IPS-15b (cell line): ENCODE data around the gene PCCA.

Experiments used
- H3K27me3 ChIP-seq: one replicate; pipeline ENCODE4 v1.6.1; 2013; ENCODE audit warnings: low read length; ENCODE audit not compliant: control insufficient read depth, insufficient read depth
- H3K36me3 ChIP-seq: one replicate; pipeline ENCODE4 v1.6.1; 2013; ENCODE audit warnings: low read length; ENCODE audit not compliant: control insufficient read depth, insufficient read depth
- H3K4me1 ChIP-seq: one replicate; pipeline ENCODE4 v1.6.1; 2013; ENCODE audit warnings: mild to moderate bottlenecking, low read length; ENCODE audit not compliant: control insufficient read depth, insufficient read depth
- H3K4me3 ChIP-seq: one replicate; pipeline ENCODE4 v1.5.1; 2013; ENCODE audit warnings: low read depth, low read length
- H3K9ac ChIP-seq: one replicate; pipeline ENCODE4 v1.6.1; 2013; ENCODE audit warnings: low read depth, mild to moderate bottlenecking, low read length
- H3K9me3 ChIP-seq: one replicate; pipeline ENCODE4 v1.6.1; 2013; ENCODE audit warnings: mild to moderate bottlenecking, low read length; ENCODE audit not compliant: control insufficient read depth, insufficient read depth

The PCCA gene

GRCh38 chr13:100234006-100234405 lies 145.1 kb downstream of the PCCA start:
- H3K4me3 ChIP-seq, result no peak overlapping the region
- no peaks in the 10 kb centered on the region for H3K9me3 ChIP-seq
- H3K9ac ChIP-seq, result no peak overlapping the region
- no peaks in the 10 kb centered on the region for H3K36me3 ChIP-seq
- peaks cover 6% of the 10 kb centered on the region for H3K4me1 ChIP-seq
- no peaks in the 10 kb centered on the region for H3K27me3 ChIP-seq

- no peaks in the 10 kb centered on the region for H3K27me3 ChIP-seq
- peaks cover 6% of the 10 kb centered on the region for H3K4me1 ChIP-seq
- no peaks in the 10 kb centered on the region for H3K9me3 ChIP-seq
- H3K9ac ChIP-seq, result no peak overlapping the region
- H3K4me3 ChIP-seq, result no peak overlapping the region
- H3K36me3 ChIP-seq, result no peaks in the 10 kb centered on the region
Observed at GRCh38 chr13:100234524-100235136, 145.7 kb downstream of the PCCA start.

GRCh38 chr13:100235311-100235901 lies 146.5 kb downstream of the PCCA start:
- Histone ChIP-seq H3K36me3 (no peaks in the 10 kb centered on the region), H3K27me3 (no peaks in the 10 kb centered on the region), H3K9me3 (no peaks in the 10 kb centered on the region), H3K4me3 (no peak overlapping the region), H3K4me1 (peaks cover 6% of the 10 kb centered on the region), H3K9ac (no peak overlapping the region)

GRCh38 chr13:100240109-100240779 lies 151.4 kb downstream of the PCCA start:
- H3K4me1 ChIP-seq, result peaks cover 5% of the 10 kb centered on the region
- H3K36me3 ChIP-seq, result no peaks in the 10 kb centered on the region
- H3K9ac ChIP-seq, result no peak overlapping the region
- H3K4me3 ChIP-seq, result no peak overlapping the region
- H3K9me3 ChIP-seq, result no peaks in the 10 kb centered on the region
- no peaks in the 10 kb centered on the region for H3K27me3 ChIP-seq

- no peaks in the 10 kb centered on the region for H3K27me3 ChIP-seq
- no peak overlapping the region for H3K9ac ChIP-seq
- no peaks in the 10 kb centered on the region for H3K36me3 ChIP-seq
- no peaks in the 10 kb centered on the region for H3K9me3 ChIP-seq
- peaks cover 5% of the 10 kb centered on the region for H3K4me1 ChIP-seq
- H3K4me3 ChIP-seq, result no peak overlapping the region
Observed at GRCh38 chr13:100244431-100244830, 155.5 kb downstream of the PCCA start.

- Histone ChIP-seq H3K27me3 (no peaks in the 10 kb centered on the region), H3K9me3 (no peaks in the 10 kb centered on the region), H3K4me3 (no peak overlapping the region), H3K9ac (no peak overlapping the region), H3K36me3 (no peaks in the 10 kb centered on the region), H3K4me1 (peaks cover 5% of the 10 kb centered on the region)
Observed at GRCh38 chr13:100245104-100245503, 156.2 kb downstream of the PCCA start.

GRCh38 chr13:100247937-100248336 lies 159.0 kb downstream of the PCCA start:
- Histone ChIP-seq H3K36me3 (no peaks in the 10 kb centered on the region), H3K9ac (no peak overlapping the region), H3K4me3 (no peak overlapping the region), H3K4me1 (peaks cover 10% of the 10 kb centered on the region), H3K9me3 (no peaks in the 10 kb centered on the region), H3K27me3 (no peaks in the 10 kb centered on the region)

- Histone ChIP-seq H3K9me3 (no peaks in the 10 kb centered on the region), H3K4me1 (peaks cover 13% of the 10 kb centered on the region), H3K36me3 (no peaks in the 10 kb centered on the region), H3K27me3 (no peaks in the 10 kb centered on the region), H3K9ac (no peak overlapping the region), H3K4me3 (no peak overlapping the region)
Observed at GRCh38 chr13:100254002-100254401, 165.1 kb downstream of the PCCA start.

GRCh38 chr13:100262404-100262803 lies 173.5 kb downstream of the PCCA start:
- no peaks in the 10 kb centered on the region for H3K9me3 ChIP-seq
- H3K9ac ChIP-seq, result no peak overlapping the region
- H3K27me3 ChIP-seq, result no peaks in the 10 kb centered on the region
- no peaks in the 10 kb centered on the region for H3K36me3 ChIP-seq
- H3K4me1 ChIP-seq, result peaks cover 2% of the 10 kb centered on the region
- no peak overlapping the region for H3K4me3 ChIP-seq

GRCh38 chr13:100266026-100266425 lies 177.1 kb downstream of the PCCA start:
- Histone ChIP-seq H3K36me3 (no peaks in the 10 kb centered on the region), H3K4me1 (no peaks in the 10 kb centered on the region), H3K9me3 (no peaks in the 10 kb centered on the region), H3K27me3 (no peaks in the 10 kb centered on the region), H3K9ac (no peak overlapping the region), H3K4me3 (no peak overlapping the region)

- Histone ChIP-seq H3K4me1 (peaks cover 2% of the 10 kb centered on the region), H3K4me3 (no peak overlapping the region), H3K27me3 (no peaks in the 10 kb centered on the region), H3K9ac (no peak overlapping the region), H3K36me3 (no peaks in the 10 kb centered on the region), H3K9me3 (no peaks in the 10 kb centered on the region)
Observed at GRCh38 chr13:100269837-100270236, 180.9 kb downstream of the PCCA start.

GRCh38 chr13:100273138-100273537 lies 184.2 kb downstream of the PCCA start:
- Histone ChIP-seq H3K9ac (no peak overlapping the region), H3K9me3 (no peaks in the 10 kb centered on the region), H3K4me1 (peaks cover 8% of the 10 kb centered on the region), H3K36me3 (no peaks in the 10 kb centered on the region), H3K27me3 (no peaks in the 10 kb centered on the region), H3K4me3 (no peak overlapping the region)
